HG03521 (cell line): Measurements from ENCODE around the gene RARG.
"Not testable (repeated sequence)": the region's sequence is repeated elsewhere in the genome, so short reads cannot be mapped to it uniquely, and the experiment has no call there.

Source experiments
- ATAC-seq: cut with Tn5 transposase; IDR thresholded peaks from one replicate; pipeline ENCODE4 v1.9.1; 2021; ENCODE audit warnings: mild to moderate bottlenecking, moderate library complexity; ENCODE audit not compliant: unreplicated experiment

RARG gene

GRCh38 chr12:53173085-53173715 lies 58.8 kb downstream of the RARG start:
- no peak for ATAC-seq

- ATAC-seq = no peak
These were observed 59.7 kb downstream of the RARG start for GRCh38 chr12:53172352-53172751.

GRCh38 chr12:53171725-53172329 lies 60.2 kb downstream of the RARG start:
- no peak for ATAC-seq

- ATAC-seq = no peak
These were observed 60.9 kb downstream of the RARG start for GRCh38 chr12:53170876-53171724.

- ATAC-seq = no peak
These were observed 61.8 kb downstream of the RARG start for GRCh38 chr12:53170215-53170614.

- ATAC-seq = no peak
These were observed 62.4 kb downstream of the RARG start for GRCh38 chr12:53169644-53170043.

- no peak for ATAC-seq
These were observed 65.2 kb downstream of the RARG start for GRCh38 chr12:53166837-53167236.

- not testable (repeated sequence) for ATAC-seq
These were observed 69.0 kb downstream of the RARG start for GRCh38 chr12:53163008-53163407.

- ATAC-seq = no peak
These were observed 70.7 kb downstream of the RARG start for GRCh38 chr12:53161119-53161911.

GRCh38 chr12:53160673-53161072 lies 71.3 kb downstream of the RARG start:
- no peak for ATAC-seq
